ENCODE measurements around the gene EPB41L2.
"Not testable (repeated sequence)": the region's sequence is repeated elsewhere in the genome, so short reads cannot be mapped to it uniquely, and the experiment has no call there.

Gene EPB41L2

DNA sequence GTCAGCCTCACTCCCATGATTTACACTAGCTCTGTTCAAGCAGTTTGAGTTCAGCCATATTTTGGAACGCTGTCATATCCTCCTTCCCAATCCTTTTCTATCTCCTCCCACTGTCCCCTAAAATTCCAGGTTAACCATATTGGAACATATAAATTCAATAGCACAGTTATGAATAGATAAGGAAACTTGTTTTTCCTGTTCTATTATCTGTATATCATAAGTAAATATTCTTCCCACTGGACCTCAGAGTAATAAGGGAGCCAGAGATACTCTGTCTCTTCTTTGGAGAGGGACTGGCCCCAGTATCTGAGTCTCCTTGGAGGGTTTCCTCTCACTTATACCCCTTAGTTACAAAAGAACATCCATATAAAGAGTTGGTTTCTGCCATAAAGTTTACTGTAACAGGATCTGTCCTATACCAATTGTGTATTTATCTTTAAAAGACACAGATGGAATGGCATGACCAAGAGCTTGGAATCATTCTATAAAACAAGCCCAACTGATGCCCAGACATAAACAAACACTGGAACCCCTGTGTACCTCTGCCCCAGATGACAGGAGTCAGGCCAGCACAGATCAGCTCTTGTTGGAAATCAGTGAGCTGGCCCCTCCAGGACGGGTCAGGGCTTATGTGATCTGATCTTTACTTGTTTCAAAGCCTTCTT, 67.1 kb downstream of the EPB41L2 start:
- no peak for TF ChIP-seq ZFX (IDR thresholded peaks at IDR 0.05; ENCODE audit: borderline replicate concordance)
- TF ChIP-seq, protein P1, sequence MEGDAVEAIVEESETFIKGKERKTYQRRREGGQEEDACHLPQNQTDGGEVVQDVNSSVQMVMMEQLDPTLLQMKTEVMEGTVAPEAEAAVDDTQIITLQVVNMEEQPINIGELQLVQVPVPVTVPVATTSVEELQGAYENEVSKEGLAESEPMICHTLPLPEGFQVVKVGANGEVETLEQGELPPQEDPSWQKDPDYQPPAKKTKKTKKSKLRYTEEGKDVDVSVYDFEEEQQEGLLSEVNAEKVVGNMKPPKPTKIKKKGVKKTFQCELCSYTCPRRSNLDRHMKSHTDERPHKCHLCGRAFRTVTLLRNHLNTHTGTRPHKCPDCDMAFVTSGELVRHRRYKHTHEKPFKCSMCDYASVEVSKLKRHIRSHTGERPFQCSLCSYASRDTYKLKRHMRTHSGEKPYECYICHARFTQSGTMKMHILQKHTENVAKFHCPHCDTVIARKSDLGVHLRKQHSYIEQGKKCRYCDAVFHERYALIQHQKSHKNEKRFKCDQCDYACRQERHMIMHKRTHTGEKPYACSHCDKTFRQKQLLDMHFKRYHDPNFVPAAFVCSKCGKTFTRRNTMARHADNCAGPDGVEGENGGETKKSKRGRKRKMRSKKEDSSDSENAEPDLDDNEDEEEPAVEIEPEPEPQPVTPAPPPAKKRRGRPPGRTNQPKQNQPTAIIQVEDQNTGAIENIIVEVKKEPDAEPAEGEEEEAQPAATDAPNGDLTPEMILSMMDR (IDR thresholded peaks at IDR 0.05), result no peak
- peak overlapping the region; percentile 53 for H3K27ac ChIP-seq

DNA sequence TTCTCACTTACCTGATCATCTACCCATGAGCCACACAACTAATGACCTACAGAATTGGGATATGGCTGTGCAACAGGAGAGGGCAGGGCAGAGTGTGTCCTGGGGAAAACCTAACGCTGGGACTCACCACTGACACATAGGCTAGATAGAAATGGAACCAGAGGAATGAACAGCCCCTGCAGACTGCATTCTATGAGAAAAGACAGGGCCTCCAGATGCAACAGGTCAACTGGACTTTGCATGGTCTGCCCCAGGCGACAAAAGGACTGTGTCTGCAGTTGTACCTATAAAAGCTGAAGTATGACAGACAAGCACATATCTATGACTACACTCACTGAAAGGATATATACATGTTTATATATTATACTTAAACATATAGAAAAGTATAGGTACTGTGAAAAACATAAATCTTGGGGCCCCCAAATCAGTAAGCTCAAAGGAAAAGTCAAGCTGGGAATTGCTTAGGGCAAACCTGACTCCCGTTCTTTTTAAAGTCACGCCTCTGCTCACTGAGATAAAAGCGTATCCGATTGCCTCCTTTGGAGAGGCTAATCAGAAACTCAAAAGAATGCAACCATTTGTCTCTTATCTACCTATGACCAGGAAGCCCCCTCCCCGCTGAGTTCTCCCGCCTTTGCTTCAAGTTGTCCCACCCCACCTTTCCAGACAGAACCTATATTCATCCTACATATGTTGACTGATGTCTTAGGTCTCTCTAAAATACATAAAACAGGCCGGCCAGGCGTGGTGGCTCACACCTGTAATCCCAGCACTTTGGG, 68.5 kb downstream of the EPB41L2 start:
- TF ChIP-seq ZFX (IDR thresholded peaks at IDR 0.05; ENCODE audit: borderline replicate concordance), result no peak
- TF ChIP-seq, protein P1 (IDR thresholded peaks at IDR 0.05), result no peak
- H3K27ac ChIP-seq, result no peak overlapping the region

DNA sequence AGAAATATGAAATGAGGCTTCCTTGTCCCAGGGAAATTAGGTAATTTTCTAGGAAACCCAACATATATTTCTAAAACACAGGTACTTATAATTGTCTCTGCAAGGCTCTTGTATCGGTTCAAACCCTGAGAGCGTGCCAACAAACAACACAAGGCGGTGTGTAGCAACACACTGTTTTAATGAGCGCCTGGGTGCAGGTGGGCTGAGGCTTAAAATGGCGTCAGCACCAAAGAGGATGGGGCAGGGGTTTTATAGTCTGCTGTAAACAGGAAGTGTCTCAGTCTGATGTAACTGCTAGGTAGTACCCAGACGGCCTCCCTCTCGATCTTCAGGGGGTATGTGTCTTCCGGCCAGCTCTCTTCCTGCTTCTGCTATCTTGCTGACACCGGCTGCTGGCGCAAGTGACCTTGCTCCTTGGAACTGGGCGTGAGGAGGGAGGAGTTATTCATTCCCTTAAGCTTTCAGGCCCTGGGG, 69.7 kb downstream of the EPB41L2 start:
- TF ChIP-seq, protein P1 (IDR thresholded peaks at IDR 0.05), result no peak
- TF ChIP-seq ZFX (IDR thresholded peaks at IDR 0.05; ENCODE audit: borderline replicate concordance), result no peak
- no peak overlapping the region for H3K27ac ChIP-seq

DNA sequence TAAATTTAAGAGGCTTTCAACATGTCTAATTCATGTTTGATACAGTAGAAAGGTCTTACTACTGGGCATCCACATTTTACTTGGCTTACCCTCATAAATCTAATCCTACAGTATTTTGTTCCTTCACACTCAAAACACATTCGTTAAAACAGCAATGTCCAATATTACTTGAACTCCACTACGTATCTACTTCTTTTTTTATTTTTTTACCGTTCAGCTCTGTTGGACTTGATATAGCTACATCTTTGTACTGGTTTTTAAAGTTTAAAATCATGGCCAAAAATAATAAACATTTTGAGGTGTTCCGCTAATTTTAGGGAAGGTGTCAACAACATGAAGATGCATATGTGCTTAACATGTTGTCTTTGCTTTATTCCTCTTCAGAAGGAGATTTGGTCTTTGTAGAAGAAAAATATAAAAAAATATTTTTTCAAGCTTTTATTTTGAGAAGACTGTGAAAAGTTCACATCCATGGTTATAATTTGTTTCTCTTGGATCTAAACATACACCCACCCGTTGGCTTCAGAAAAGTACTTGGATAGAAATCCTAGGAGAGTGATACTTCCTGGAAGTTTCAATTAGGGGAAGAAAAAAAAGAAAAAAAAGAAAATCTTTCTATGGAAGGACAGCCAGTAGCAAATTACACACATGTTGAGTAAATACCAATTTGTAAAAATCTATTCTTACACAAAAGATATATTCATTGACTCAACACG, 71.5 kb downstream of the EPB41L2 start:
- no peak for TF ChIP-seq ZFX (IDR thresholded peaks at IDR 0.05; ENCODE audit: borderline replicate concordance)
- TF ChIP-seq, protein P1 (IDR thresholded peaks at IDR 0.05), result no peak
- H3K27ac ChIP-seq, result no peak overlapping the region

DNA sequence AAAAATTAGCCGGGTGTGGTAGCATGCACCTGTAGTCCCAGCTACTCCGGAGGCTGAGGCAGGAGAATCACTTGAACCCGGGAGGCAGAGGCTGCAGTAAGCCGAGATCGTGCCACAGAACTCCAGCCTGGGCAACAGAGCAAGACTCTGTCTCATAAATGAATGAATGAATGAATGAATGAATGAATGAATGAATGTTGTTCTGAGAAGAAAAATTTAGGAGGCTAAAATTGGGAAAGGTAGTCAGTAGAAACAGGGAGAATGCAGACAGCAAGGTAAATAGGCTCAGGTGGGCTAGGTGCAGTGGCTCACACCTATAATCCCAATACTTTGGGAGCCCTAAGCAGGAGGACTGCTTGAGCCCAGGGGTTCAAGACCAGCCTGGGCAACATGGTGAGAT, 75.5 kb downstream of the EPB41L2 start:
- H3K27ac ChIP-seq, result not testable (repeated sequence)

DNA sequence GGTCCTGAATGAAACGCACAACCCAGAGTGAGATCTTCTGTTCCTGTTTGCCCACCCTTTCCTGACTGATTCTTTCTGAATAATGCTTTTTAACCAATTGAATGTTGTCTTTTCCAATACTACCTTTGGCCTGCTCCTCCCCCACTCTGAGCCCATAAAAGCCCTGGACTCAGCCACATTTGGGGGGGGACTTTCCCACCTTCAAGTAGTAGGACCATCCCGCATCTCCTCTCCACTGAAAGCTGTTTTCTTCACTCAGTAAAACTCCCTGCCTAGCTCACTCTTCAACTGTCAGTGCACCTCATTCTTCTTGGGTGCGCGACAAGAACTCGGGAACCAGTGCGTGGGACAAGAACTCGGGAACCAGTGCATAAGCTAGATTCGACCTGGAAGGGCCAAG, 77.9 kb downstream of the EPB41L2 start:
- H3K27ac ChIP-seq, result no peak overlapping the region
- TF ChIP-seq, protein P1 (IDR thresholded peaks at IDR 0.05), result no peak
- no peak for TF ChIP-seq ZFX (IDR thresholded peaks at IDR 0.05; ENCODE audit: borderline replicate concordance)

DNA sequence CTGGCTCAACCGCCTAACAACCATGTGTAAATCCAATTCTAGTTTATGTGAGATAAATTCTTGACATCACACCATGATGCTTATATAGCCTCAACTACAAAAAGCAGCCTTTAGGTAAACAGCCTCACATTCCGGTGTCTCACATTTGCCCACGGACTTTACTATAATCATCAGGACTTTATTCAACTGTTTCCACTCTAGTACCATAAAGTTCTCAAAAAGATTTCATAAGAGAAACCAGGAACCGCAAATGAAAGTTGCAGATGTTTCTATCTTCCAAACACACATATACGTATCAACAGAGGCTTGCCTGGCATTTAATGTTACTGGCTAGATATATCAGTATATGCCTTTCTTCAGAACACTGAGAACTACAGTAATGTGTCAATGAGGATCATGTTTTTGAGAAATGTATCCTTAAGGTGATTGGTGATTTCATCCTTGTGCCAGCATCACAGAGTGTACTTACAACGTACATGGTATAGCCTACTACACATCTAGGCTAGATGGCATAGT, 80.0 kb downstream of the EPB41L2 start:
- no peak overlapping the region for H3K27ac ChIP-seq
- TF ChIP-seq, protein P1 (IDR thresholded peaks at IDR 0.05), result no peak
- no peak for TF ChIP-seq ZFX (IDR thresholded peaks at IDR 0.05; ENCODE audit: borderline replicate concordance)
